LHCN-M2 (cell line): Measurements from ENCODE around the gene TNP1. TPM values are rescaled to one million over a fixed set of nuclear protein-coding genes. Genes with fewer than 3 reads are reported as not detected.

Source experiments
- DNase-seq: peaks from one replicate; pipeline ENCODE4 v3.0.0-alpha.2; 2012; ENCODE audit warnings: low read depth
- total RNA-seq: library from RNA; depleted of rRNA; stranded (reverse); fragments of >200 nt; gene quantifications from 2 replicates; pipeline ENCODE4 v1.2.3, GENCODE V29; 2014

Gene TNP1
- total RNA-seq, 1 experiment from 2014 or later = not detected

GRCh38 chr2:216875862-216876261 lies 16.0 kb upstream of the TNP1 start:
- no peak for DNase-seq

- DNase-seq = no peak
Measured at GRCh38 chr2:216873573-216873972, 13.7 kb upstream of the TNP1 start.

- no peak for DNase-seq
Measured at GRCh38 chr2:216872624-216873023, 12.8 kb upstream of the TNP1 start.

GRCh38 chr2:216872040-216872439 lies 12.2 kb upstream of the TNP1 start:
- DNase-seq = no peak

GRCh38 chr2:216871333-216871934 lies 11.6 kb upstream of the TNP1 start:
- no peak for DNase-seq

- no peak for DNase-seq
Measured at GRCh38 chr2:216870508-216871332, 10.9 kb upstream of the TNP1 start.

GRCh38 chr2:216866515-216867095 lies 6.7 kb upstream of the TNP1 start:
- no peak for DNase-seq

- DNase-seq = no peak
Measured at GRCh38 chr2:216865658-216866057, 5.8 kb upstream of the TNP1 start.

- no peak for DNase-seq
Measured at GRCh38 chr2:216863946-216864345, 4.1 kb upstream of the TNP1 start.

GRCh38 chr2:216862628-216863398 lies 2.9 kb upstream of the TNP1 start:
- no peak for DNase-seq

GRCh38 chr2:216860426-216861137 lies 718 bp upstream of the TNP1 start:
- DNase-seq = no peak

GRCh38 chr2:216858312-216858711 lies 1.6 kb downstream of the TNP1 start:
- DNase-seq = no peak

GRCh38 chr2:216857131-216857550 lies 2.7 kb downstream of the TNP1 start:
- DNase-seq = peak; percentile 26

GRCh38 chr2:216856406-216857065 lies 3.3 kb downstream of the TNP1 start:
- peak; percentile 5 for DNase-seq

- DNase-seq = no peak
Measured at GRCh38 chr2:216855605-216856004, 4.3 kb downstream of the TNP1 start.

GRCh38 chr2:216855079-216855478 lies 4.8 kb downstream of the TNP1 start:
- DNase-seq = no peak

- DNase-seq = no peak
Measured at GRCh38 chr2:216851486-216852090, 8.3 kb downstream of the TNP1 start.

GRCh38 chr2:216850665-216851322 lies 9.1 kb downstream of the TNP1 start:
- no peak for DNase-seq

GRCh38 chr2:216849987-216850386 lies 9.9 kb downstream of the TNP1 start:
- no peak for DNase-seq

- DNase-seq = no peak
Measured at GRCh38 chr2:216845426-216845825, 14.4 kb downstream of the TNP1 start.
